K562 (cell line): ENCODE measurements around the gene NR1I3. TPM values are rescaled to one million over a fixed set of nuclear protein-coding genes. Genes with fewer than 3 reads are reported as not detected.
A peak's percentile ranks its signal among the peaks of the same experiment; 100 is the strongest.

ENCODE experiments used
- ARID2 ChIP-seq: fragments of 450-650 bp; IDR thresholded peaks from 2 replicates; pipeline ENCODE4 v1.6.1; 2017; ENCODE audit warnings: antibody characterized with exemption, mild to moderate bottlenecking
- GABPA ChIP-seq: fragments of 200-800 bp; sonication (Bioruptor generic); conservative IDR thresholded peaks from 2 replicates; pipeline ENCODE4 v1.6.1; 2016; ENCODE audit warnings: low read depth, missing genetic modification characterization, missing compliant biosample characterization
- KAT7 ChIP-seq: sonication (generic); formaldehyde crosslinking; IDR thresholded peaks from 2 replicates; pipeline ENCODE4 v1.8.0; 2022; ENCODE audit warnings: missing genetic modification reagents, mild to moderate bottlenecking, borderline replicate concordance
- MYBL2 ChIP-seq, 2 experiments: fragments of 450-650 bp in 1 of 2; sonication (generic) in 1 of 2; formaldehyde crosslinking in 1 of 2; IDR thresholded peaks; 2 replicates each; pipeline versions ENCODE4 v1.6.1 to v1.8.1; 2017 to 2022; ENCODE audit warnings: borderline replicate concordance in 1 of 2, inconsistent platforms in 1 of 2, low read depth in 1 of 2, mild to moderate bottlenecking in 1 of 2, missing genetic modification reagents in 1 of 2, moderate library complexity in 1 of 2
- NBN ChIP-seq: fragments of 450-650 bp; IDR thresholded peaks from 2 replicates; pipeline ENCODE4 v1.6.1; 2016; ENCODE audit warnings: low read depth, mild to moderate bottlenecking
- RBFOX2 ChIP-seq: fragments of 200-400 bp; formaldehyde crosslinking; IDR thresholded peaks from 2 replicates; pipeline ENCODE4 v1.6.1; 2017; ENCODE audit warnings: low read depth, mild to moderate bottlenecking, low read length, moderate library complexity
- SMC3 ChIP-seq: conservative IDR thresholded peaks from 2 replicates; pipeline ENCODE4 v1.6.1; 2011; ENCODE audit warnings: low read depth, low read length, improper control_type of control experiment; ENCODE audit not compliant: insufficient read depth
- SPI1 ChIP-seq: IDR thresholded peaks from 2 replicates; pipeline ENCODE4 v1.6.1; 2011; ENCODE audit warnings: low read depth, low read length, control low read depth, borderline replicate concordance
- ZBTB17 ChIP-seq: fragments of 450-650 bp; formaldehyde crosslinking; IDR thresholded peaks from 2 replicates; pipeline ENCODE4 v1.4.0; 2020; ENCODE audit warnings: mild to moderate bottlenecking
- ZBTB8A ChIP-seq: fragments of 450-650 bp; IDR thresholded peaks from 2 replicates; pipeline ENCODE4 v1.6.1; 2018; ENCODE audit warnings: mild to moderate bottlenecking, moderate library complexity; ENCODE audit not compliant: partially characterized antibody
- polyA plus RNA-seq, 8 experiments: library from polyadenylated mRNA; depleted of rRNA in 4 of 8; stranded (reverse) in 5 of 8; unstranded in 3 of 8; fragments of >200 nt; fragmentation: Nextera tagmentation in 2 of 8; fragmentation: Illumina TruSeq in 1 of 8; extraction: Ambion mirVana in 2 of 8; extraction: Trizol in 1 of 8; gene quantifications; 2 replicates each; pipeline versions ENCODE4 v1.2.1 to v1.2.3, GENCODE V29; 2011 to 2014; ENCODE audit warnings: inconsistent platforms in 1 of 8, missing spikeins in 1 of 8
- total RNA-seq, 7 experiments: library from RNA; depleted of rRNA in 6 of 7; stranded (reverse); fragments of >200 nt in 6 of 7; fragmentation: Illumina TruSeq in 2 of 7; extraction: Trizol in 2 of 7; gene quantifications; 2 replicates each; pipeline versions ENCODE4 v1.2.1 to v1.2.3, GENCODE V29; 2011 to 2021; ENCODE audit warnings: low replicate concordance in 1 of 7

The NR1I3 gene
- total and polyA plus RNA-seq, 9 of the 15 experiments (the other 6 are each of a cell fraction or from before 2014, with no cell fraction given): 0.11 TPM; not detected in 8

- TF ChIP-seq NBN (peak; percentile 48; the same call in 1 of the 2 replicates), SMC3 (peak; percentile 76), SPI1 (peak; percentile 100), ZBTB8A (no peak), KAT7 (CRISPR knock-in tag) (no peak), GABPA (tag) (peak; percentile 40; the same call in 1 of the 2 replicates), MYBL2 (IDR thresholded peaks at IDR 0.05; ENCODE audit: low read depth) (no peak), MYBL2 (CRISPR knock-in tag; IDR thresholded peaks at IDR 0.05; ENCODE audit: borderline replicate concordance) (no peak), ZBTB17 (CRISPR knock-in tag) (0 out of 2 replicates have a peak, but pooled peaks have one; percentile 54), ARID2 (0 out of 2 replicates have a peak, but pooled peaks have one; percentile 65), RBFOX2 (peak; percentile 34; the same call in 1 of the 2 replicates)
Measured at GRCh38 chr1:161227196-161227871, 10.7 kb downstream of the NR1I3 start (continued).
